GM18861 (cell line): ENCODE measurements around the gene MLC1.

Experiments
- ATAC-seq: cut with Tn5 transposase; IDR thresholded peaks from one replicate; pipeline ENCODE4 v1.9.1; 2021; ENCODE audit not compliant: unreplicated experiment

The MLC1 gene

DNA sequence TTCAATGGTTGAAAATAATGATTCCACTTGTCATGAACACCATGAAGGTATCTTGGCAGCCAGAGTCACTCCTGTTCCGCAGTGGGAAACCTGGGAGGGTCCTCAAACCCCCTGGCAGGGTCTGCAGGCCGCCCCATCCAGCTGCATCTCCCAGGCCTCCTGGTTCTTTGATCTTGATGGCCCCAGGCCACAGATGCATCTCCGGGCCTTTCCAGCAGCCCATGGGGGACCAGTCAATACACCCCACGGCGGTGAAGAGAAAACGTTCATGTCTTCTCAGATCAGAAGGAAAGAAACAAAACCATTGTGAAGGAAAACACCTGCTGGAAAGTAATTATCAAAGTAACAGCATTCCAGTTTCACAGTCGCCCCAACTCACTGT, 25.4 kb downstream of the MLC1 start:
- ATAC-seq, result no peak

DNA sequence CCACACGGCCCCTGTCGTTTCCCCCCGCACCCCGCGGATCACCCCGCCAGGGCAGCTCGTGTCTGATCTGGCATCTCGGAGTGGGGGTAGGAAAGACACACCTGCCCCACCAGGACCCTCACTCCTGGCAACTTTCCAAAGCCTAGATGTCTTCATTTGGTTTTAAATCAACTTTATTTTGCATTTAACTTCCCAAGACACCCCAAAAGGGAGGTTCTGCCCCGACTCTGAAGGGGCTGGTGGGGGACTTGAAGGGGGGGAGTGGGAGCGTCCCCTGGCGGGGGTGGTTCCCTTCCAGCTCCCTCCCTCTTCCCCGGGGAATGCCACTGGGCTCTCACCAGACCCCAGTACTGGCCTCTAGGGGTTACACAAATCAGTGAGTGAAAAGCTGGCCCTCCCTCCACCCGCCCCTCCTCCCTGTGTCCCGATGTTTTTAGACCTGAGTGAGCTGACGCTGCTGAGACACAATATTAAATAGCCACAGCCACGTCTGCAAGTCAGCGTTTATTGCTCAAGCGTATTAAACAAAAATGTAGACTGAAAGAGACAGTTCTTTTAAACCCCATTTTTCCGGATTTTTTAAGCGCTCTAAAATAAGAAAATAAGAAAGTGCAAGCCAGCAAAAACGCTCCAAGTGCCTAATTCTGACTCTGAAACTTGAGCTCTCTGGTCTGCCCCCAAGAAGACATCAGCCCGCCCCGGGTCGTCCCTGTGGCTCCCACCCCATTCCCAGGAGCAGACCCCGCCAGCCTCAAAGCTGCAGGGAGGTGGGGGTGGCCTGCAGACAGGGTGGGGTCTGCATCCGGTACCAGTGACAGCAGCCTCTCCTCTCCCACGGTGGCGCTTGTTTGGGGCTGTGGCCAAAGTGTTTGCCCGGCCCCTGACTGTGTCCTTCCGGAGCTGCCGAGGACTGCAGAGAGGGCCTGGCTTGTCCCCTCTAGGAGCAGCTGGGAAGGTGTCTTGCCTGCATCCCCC, 26.0 kb downstream of the MLC1 start:
- ATAC-seq, result no peak

DNA sequence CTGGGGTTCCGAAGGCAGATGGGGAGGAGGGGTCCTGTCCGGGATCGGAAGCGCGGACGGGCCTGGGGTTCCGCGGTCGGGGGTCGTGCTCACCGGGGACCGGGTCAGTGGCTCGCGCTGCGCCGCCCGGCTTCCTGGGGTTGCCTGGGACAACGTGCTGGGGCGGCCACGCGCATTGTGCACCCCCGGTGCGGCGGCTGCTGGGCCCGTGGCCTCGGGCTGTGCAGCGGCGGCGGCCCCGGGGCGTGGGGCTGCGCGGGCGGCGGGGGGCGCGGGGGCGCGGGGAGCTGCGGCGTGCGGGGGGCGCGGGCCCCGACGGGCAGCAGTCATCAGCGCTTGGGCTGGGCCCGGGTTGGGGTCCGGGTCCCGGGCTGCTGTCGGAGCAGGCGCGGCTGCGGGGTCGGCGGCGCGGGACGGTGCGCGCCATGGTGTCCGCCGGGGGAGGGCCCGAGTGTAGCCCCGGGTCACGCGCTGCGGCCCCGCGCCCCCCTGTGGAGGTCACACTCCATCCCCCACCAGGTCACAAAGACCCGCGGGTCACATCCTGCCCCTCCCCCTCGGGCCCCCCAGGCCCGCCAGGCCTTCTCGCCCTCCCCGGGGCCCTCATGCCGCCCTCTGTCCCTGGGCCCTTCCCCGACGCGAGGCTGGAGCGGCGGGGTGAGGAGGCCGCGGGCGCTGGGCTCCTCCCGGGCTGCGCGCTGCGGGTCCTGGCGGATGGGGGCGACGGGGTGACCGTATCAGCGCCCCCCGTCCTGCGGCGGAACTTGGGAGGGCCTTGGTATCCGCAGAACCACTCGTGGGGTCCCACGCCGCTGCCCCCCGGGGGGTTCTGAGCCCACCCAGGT, 26.9 kb downstream of the MLC1 start, which contains the start of gene TTLL8:
Gene TTLL8, minus strand, starts transcription at position 238 of the 845 bp plus-strand sequence.
- no peak for ATAC-seq

DNA sequence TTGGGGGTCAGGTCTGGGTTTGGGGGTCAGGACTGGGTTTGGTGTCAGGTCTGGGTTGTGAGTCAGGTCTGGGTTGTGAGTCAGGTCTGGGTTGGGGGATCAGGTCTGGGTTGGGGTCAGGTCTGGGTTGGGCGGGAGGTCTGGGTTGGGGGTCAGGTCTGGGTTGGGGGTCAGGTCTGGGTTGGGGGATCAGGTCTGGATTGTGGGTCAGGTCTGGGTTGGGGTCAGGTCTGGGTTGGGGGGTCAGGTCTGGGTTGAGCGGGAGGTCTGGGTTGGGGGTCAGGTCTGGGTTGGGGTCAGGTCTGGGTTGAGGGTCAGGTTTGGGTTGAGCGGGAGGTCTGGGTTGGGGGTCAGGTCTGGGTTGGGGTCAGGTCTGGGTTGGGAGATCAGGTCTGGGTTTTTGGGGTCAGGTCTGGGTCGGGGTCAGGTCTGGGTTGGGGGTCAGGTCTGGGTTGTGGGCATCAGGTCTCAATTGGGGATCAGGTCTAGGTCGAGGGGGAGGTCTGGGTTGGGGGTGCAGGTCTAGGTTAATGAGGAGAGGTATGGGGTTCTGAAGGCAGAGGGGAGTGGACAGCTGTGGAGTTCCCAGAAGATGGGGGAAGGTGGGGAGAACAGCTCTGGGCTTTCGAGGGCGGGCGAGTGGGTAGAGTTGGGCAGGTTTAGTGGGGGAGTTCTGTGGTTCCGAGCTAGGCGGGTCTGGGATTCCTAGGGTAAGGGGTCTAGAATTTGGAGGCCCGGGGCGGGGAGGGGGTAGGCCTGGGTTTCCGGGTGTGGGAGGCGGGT, 27.8 kb downstream of the MLC1 start:
- no peak for ATAC-seq

DNA sequence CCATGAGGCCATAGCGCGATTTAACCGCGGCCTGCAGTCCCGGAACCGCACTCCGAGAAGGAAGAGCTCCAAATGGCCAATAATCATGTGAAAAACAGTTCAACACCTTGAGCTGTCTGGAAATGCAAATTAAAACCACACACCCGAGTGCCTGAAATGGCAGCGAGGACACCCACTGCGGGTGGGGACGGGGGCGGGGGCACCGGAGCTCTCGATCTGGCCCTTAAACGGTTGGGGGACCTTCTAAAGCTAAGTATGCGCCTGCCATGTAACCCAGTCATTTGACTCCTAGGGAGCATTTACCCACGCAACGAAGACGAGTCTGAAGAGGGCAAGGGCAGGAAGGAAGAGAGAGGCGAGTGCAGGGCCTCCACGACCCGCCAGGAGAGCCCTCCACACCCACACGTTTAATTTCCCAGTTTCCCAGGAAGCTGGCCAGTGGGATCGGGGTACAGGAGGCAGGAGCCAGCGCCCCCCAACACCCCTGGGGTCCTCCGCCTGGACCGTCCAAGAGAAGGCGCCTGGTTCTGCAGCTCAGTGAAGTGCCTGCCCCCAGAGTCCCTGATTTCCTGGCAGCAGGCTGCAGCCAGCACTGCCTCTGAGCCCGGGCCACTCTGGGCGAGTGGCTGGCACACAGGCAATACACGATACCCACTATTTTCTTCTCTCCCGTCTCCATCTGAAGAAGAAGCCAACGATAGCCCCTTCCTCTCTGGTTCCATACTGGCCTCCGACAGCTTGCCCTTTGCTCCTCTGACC, 28.8 kb downstream of the MLC1 start:
- no peak for ATAC-seq

DNA sequence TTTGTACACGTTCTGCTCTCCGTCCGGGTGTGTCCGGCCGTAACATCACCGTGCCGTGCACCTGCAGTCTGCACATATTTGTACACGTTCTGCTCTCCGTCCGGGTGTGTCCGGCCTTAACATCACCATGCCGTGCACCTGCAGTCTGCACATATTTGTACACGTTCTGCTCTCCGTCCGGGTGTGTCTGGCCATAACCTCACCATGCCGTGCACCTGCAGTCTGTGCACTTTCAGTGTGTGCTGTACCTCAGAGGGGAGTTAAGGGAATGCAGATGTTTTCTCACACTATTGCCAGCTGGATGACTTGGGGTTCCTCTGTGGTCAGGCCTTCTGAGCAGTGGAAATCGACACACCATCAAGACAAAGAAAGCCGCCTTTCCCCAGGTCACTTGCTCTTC, 31.4 kb downstream of the MLC1 start:
- no peak for ATAC-seq

DNA sequence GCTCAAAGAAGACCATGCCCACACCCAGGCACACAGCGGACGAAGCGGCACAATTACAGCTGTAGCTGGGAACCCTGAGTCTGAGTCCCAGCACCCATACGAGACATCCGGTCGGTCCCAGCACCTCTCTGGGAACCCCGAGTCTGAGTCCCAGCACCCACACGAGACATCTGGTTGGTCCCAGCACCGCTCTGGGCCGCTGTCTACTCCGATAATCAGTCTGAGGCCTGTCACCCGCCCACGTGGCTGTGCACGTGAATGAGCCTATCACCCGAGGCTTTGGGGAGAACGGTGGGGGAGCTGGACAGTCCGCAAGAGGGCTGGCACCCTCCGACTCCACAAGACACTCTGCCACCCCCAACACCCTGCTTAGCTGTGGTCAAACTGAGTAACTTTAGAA, 33.3 kb downstream of the MLC1 start:
- ATAC-seq, result no peak

DNA sequence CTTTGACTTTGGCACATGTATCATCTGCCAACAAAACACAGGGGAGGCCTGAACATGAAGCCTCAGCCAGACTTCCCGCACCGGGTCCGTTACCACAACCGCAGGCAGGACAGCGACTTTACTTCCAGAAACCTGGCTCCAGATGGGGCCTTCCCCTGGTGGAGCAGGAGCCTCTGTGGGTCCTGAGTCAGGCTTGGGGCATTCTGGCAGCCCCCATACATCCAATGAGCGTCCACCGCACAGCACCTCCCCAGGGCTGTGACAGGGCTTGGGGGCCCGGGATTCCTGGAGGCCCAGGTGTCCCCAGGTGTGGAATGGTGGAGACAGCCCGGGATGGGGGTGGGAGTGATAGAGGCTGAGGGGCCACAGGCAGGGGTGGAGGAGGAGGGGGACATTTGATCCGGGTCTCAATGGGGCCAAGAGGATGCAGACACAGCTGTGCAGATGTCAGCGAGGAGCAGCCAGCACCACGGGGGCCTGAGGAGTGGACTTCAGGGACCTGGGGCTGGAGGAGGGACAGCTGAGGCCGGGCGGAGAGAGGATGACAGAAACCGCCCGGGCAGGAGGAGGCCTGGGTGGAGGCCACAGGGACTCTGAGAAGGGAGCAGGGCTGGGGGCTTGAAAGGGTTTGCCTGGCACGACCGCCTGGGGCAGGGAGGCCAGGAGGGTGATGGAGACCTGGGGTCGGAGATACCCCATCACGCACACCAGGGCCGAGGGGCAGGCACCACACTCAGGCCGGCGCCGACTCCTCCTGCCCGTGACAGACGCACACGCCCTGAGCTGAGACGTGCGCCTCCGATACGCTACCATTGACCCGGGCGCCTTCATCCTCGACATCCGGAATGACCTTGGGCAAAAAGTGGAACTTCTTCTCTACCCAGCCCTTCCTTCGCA, 35.7 kb downstream of the MLC1 start:
- ATAC-seq, result no peak

DNA sequence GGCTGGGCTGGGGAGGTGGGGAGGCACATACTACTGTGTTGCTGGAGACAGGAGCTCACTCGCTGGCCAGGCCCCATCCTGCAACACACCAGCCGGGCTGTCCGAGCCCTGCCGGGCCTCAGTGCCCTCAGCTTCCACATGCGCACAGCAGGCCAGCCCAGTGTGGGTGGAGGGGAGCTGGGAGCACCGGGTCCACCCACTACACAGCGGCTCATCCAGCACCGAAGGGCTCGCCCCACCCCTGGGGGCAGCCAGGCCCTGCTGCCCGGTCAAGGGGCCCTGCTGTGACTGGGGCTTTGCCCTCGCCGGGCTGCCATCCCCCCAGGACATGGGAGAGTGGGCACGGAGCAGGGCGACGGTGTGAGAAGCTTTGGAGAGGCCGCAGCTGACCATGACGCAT, 36.4 kb downstream of the MLC1 start:
- no peak for ATAC-seq

DNA sequence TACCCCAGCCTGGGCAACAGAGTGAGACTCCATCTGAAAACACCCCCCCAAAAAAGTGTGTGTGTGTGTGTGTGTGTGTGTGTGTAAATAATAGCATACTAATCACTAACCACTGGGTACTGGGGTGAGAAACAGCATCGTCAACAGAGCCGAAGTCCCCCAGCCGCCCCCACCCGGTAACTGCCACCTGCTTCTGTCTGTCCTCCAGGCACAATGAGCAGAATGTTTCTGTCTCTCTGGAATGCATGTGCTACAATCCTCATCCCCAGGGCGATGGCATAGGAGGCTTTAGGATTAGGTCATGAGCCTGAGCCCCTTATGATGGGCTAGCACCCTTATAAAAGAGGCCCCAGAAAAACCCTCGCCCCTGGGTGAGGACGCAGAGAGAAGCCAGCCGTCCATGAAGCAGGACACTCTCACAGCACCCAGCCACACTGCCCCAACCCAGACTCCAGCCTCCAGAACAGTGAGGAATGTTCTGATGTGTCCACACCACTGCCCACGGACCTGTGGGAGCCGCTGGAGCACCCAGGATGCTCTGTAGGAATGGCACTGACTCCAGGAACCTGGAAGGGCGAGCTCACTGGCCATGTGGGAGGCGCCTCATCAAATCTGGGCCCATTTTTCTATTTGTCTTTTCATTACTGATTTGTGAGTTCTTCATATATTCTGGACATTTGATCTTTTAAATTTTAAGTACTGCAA, 37.0 kb downstream of the MLC1 start:
- no peak for ATAC-seq

DNA sequence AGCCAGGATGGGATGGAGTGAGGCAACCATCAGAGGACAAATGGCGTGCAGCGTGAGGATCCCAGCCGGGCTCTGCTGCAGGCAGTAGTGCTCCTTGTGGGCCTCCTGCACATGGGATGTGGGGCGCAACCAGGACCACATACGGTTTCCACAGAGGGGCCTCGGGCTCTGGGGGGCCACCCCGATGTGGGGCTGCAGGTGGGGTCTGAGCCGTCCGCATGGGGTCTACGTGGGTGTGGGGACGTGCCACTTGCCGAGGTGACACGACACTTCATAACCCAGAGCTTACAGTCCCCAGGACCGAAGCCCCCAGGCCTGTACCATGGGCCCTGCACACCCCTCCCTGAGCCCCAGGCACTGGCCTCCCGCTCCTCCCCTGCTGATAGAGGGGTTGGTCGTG, 37.9 kb downstream of the MLC1 start:
- ATAC-seq, result no peak

DNA sequence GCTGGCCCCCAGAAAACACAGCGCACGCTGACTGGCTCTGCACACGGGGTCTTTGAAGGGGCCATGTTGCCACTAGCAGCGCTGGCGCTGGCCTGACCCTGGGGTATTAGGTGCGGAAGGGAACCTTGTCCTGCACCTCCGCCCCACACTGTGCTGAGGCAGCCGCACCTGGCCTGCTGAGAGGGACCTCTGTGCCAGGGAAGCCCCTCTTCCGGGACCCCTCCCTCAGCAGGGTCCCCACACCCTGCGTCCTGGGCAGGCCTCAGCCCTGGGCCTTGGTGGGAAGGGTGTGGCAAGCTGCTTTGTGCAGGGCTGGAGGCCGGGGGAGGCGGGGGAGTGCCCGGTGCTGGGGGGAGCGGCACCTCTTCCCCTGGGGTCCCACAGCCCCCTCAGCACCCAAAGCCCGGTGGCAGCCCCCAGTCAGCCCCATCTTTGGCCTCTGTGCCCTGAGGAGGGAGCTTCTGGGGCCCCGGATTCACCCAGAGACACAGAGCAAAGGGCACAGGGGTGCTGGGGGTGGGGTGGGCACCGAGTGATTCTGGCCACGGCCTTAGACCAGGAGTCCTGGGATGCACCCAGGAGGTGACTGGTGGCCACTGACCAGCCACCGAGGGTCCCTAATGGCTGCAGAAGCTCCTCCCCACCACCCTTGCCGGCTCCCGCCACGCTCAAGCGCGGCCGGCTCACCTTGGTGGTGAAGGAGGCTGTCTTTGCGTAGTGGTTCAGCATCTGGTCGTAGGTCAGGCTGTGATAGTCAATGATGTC, 38.6 kb downstream of the MLC1 start:
- no peak for ATAC-seq

DNA sequence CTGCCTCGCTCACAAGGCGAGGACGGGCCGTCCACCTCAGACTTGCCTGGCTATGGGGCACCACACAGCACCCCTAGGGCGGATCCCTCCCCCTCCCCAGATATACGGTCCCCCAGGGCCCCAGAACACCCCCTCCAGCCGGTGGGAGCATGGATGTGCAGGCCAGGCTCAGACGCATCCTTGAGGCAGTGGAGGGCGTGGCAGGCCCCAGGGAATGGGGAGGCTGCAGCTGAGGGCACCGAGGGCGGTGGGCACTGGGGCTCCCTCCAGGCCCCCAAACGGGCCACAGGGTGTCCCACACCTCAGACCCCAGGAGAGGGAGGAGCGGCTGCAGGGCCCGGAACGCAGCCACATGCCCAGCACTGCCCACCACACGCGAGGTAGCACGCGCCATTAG, 39.2 kb downstream of the MLC1 start:
- no peak for ATAC-seq

DNA sequence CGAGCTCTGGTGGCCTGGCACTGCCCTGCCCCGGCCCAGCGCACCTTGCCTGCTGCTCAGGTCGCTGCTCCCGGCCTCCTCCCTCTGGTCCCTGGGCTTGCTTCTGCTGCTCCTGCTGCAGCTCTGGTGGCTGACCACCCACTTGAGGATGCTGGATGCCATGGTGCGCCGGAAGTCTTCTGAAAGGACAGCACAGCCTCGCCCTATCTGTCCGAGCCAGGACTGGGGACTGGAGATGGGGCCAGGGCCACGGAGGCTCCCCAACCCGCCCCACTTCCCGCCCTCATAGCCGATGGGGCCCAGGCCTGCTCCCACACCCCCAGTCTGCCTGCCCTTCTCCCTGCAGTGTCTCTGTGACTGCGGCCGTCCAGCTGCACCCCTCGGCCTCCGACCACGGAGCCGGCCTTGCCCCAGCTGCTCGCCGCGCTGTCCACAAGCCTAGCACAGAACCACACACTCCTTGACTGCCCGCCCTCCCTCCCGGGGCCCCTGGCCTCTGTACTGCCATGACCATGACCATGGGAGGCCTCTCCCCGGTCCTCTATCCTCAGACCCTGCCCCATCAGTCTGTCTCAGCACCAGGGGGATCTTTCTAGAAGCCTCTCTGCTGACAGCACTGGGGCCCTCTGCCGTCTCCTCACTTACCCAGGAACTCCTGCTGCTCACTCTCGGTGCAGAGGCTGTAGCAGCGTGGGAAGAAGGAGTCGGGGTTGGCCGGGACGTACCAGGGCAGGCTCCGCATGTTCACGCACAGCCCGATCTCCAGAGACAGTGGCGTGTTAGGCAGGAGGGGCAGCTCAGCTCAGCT, 39.8 kb downstream of the MLC1 start:
- no peak for ATAC-seq

DNA sequence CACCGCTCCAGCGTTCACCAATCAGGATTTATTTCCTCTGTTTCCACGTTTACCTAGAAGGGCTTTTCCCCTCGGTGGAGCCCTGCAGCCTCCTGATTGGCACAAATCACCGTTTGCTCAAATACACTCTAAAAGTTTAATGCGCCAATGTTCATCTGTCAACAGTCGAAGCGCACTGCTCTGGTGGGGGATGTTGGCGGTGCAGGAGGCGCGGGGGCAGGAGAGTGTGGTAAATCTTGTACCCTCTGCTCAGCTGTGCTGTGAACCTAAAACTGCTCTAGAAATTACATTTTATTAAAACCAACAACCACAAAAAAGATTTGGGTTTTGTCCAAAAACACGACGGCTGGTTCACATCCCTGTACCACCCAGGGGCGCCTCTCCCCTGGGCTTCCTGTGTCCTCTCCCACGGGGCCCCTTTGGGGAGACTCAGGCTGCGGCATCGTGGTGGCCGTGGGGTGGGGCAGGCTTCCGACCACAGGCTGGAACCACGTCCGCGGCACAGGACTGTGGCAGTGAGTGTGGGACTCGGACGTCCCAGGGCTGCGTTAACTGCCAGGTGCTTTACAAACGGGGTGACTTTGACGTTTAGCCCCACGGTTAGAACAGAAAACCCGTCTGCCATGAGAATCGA, 40.6 kb downstream of the MLC1 start:
- ATAC-seq, result no peak

DNA sequence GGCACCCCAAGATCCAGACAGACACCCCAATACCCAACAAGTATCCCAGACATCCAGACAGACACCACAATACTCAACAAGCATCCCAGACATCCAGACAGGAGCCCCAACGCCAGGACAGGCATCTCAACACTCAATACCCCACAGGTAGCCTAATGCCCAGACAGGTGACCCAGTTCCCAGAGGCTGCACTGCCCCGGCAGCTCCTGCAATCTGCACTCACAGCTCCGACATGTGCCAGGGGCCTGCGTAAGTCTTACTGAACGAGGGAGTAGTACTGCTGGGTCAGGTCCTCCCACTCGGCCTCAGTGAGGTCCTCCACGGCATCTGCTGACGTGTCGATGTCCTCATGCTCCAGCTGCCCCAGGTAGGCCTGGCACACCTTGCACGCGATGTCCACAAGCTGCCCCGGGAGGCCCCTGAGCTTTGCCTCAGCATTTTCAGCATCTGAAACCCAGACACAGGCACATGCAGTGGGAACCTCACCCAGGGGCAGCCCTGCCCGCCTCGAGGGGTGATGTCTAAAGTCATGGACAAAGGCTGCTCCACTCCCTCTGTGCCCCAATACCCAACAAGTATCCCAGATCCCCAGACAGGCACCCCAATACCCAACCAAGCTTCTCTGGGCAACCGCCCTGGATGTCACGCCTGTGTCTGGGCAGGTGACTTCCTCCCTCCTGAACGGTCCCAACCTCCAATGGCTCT, 43.7 kb downstream of the MLC1 start:
- no peak for ATAC-seq
